22Rv1 (cell line): ENCODE data around the gene MKRN2.

ENCODE experiments used
- H3K27ac ChIP-seq: fragments of 450-650 bp; 2 replicates; pipeline ENCODE4 v1.5.1; 2017
- ZFX ChIP-seq: fragments of 450-650 bp; IDR thresholded peaks from 2 replicates; pipeline ENCODE4 v1.6.1; 2017; ENCODE audit warnings: antibody characterized with exemption, borderline replicate concordance
- TF ChIP-seq, protein P1 (sequence below): fragments of 450-650 bp; IDR thresholded peaks from 2 replicates; pipeline ENCODE4 v1.5.1; 2017; ENCODE audit warnings: mild to moderate bottlenecking

MKRN2 gene

DNA sequence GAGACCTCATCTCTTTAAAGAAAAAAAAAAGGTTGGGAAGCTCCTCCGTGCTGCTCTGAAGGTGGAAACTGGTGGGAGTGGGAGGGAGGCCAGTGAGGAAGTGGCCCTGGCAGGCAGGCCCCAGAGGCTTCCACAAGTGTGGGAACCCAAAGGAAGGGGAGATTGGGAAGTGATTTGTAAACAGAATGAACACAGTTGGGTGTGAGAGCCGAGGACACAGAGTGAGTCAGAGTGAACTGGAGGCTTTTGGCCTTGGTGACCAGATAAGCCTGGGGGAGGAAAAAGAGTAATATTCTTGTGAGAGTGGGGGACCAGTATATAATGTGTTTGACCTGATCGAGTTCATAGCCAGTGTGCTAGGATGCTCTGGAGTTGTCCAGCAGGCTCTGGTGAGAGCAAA, 23.0 kb downstream of the MKRN2 start:
- TF ChIP-seq, protein P1, sequence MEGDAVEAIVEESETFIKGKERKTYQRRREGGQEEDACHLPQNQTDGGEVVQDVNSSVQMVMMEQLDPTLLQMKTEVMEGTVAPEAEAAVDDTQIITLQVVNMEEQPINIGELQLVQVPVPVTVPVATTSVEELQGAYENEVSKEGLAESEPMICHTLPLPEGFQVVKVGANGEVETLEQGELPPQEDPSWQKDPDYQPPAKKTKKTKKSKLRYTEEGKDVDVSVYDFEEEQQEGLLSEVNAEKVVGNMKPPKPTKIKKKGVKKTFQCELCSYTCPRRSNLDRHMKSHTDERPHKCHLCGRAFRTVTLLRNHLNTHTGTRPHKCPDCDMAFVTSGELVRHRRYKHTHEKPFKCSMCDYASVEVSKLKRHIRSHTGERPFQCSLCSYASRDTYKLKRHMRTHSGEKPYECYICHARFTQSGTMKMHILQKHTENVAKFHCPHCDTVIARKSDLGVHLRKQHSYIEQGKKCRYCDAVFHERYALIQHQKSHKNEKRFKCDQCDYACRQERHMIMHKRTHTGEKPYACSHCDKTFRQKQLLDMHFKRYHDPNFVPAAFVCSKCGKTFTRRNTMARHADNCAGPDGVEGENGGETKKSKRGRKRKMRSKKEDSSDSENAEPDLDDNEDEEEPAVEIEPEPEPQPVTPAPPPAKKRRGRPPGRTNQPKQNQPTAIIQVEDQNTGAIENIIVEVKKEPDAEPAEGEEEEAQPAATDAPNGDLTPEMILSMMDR: no peak
- no peak for TF ChIP-seq ZFX
- H3K27ac ChIP-seq: no peak overlapping the region

DNA sequence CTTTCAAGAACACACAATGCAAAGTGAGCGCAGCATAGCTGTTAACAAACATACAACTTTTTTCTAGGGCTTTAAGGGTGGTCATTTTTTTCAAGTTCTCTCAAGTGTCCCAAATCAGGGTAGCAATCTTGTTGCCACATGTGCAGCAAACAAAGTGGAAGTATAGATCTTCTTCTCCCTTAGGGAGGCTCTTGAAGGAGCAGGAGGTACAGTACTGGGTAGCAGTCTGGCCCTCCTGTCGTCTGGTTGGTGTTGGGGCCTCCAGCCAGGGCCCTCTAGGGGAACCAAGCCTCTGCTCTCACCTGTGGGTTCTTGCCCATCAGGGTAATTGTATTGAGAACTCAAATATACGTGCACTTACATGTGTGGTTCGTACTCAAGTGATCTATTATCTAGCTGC, 25.8 kb downstream of the MKRN2 start:
- TF ChIP-seq ZFX: no peak
- TF ChIP-seq, protein P1: no peak

DNA sequence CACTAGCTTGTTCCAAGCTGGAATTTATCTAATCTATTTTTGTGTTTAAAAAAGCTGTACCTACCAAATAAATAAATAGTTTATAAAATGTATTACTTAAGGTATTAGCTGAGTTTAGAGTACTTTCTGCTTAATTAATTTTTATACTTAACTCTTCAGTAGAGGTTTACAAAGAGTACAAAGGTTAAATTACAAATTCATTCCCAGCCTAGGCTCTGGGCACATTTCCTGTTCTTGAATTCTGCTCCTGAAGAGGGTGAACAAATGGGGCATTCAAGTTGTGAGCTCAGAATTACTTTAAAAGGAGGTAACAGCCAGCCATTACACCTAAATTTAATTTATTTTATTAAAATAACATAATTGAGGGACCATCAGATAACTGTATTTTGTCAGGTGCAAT, 26.4 kb downstream of the MKRN2 start:
- no peak overlapping the region; the same call in 1 of the 2 replicates for H3K27ac ChIP-seq
- no peak for TF ChIP-seq ZFX
- TF ChIP-seq, protein P1: no peak

More for the DNA sequence above, 25.8 kb downstream of the MKRN2 start:
- no peak overlapping the region; the same call in 1 of the 2 replicates for H3K27ac ChIP-seq

DNA sequence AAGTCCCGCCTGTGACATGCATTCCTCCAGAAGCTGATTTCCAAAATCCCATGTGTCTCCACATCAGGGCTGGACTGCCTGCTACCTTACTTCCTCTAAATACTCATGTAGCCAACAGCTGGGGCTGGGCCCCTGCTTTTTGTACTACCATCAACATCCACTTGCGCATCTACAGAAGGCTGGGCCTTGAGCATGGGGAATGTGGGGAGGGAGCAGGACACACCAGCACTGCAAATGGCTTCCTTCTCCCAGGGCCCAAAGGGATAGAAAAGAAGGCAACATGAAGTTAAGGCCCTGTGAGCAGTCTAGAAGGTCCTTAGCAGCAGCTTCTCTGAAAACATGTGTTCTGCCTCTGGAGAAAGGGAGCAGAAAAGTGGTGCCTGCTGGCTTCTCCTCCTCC, 27.2 kb downstream of the MKRN2 start:
- H3K27ac ChIP-seq: no peak overlapping the region
- no peak for TF ChIP-seq ZFX
- TF ChIP-seq, protein P1: no peak

DNA sequence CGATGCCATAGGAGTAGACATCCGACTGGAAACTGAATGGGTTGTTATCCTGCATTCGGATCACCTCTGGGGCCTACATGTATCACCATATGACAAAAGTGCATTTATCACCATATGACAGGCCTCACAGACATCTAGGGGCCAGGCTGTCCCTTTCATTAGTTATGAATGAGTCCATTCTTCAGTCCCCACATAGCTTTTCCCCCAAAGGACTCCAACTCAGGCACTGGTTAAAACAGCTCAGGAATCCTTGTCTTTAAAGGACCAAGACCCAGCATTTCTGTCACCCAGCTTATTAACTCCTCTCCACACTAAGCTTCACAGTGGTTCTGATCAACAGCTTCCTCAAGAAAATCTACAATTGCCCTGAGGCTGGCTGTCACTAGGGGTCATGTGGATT, 28.3 kb downstream of the MKRN2 start:
- TF ChIP-seq ZFX: no peak
- TF ChIP-seq, protein P1: no peak
- H3K27ac ChIP-seq: no peak overlapping the region; the same call in 1 of the 2 replicates

DNA sequence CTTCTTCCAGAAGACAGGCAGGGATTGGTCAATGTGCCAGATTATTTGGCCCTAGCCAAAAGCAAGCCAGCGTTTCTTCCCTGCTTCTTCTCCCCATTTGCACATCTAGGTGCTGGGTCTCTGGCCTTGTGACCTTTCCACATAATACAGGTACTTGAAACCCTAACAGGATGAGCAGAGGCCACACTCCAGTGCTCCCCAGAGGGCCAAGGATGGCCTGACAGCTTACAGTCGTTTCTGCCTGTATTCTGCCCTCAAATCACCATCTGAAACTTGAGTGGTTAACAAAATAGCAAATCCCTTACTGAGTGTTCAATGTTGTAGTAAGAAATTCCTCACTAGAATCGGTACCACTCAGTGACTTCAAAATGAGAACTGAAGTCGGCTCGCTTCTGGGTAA, 29.1 kb downstream of the MKRN2 start:
- H3K27ac ChIP-seq: no peak overlapping the region; the same call in 1 of the 2 replicates
- TF ChIP-seq ZFX: no peak
- TF ChIP-seq, protein P1: no peak

DNA sequence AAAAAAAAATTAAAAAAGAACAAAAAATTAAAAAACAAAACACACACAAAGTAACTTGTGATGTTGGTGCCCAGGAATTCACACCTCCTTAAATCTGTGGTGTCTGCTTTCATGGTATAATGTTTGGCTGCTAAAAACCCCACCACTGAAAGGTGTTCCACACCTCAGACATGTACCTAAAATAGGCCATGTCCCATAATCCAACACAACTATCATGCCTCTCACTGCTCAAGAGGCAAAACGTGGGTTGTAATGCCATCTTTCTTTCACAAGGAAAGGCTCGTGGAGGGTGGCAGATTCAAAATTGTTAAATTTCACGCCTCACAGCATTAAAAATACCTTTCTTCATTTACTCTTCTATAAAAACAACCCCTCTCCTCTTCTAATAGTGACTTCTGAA, 29.5 kb downstream of the MKRN2 start:
- peak overlapping the region; percentile 4; the same call in 1 of the 2 replicates for H3K27ac ChIP-seq
- TF ChIP-seq ZFX: no peak
- TF ChIP-seq, protein P1: no peak
